B cell (primary cell): Measurements from ENCODE around the gene CTSO. TPM values are rescaled to one million over a fixed set of nuclear protein-coding genes. Genes with fewer than 3 reads are reported as not detected.

Source experiments
- ATAC-seq: fragments of 200-7000 bp; cut with Tn5 transposase; one replicate; pipeline ENCODE4 v1.10.0; 2021; ENCODE audit warnings: low read depth, mild to moderate bottlenecking, moderate number of reproducible peaks, moderate library complexity
- CTCF ChIA-PET: fragments of 350-600 bp; sonication (Branson Sonifier 250); formaldehyde crosslinking; loops from one replicate; lab custom pipeline; 2021; ENCODE audit warnings: antibody characterized with exemption, inconsistent platforms; lab: Charles Lee
- POLR2A ChIA-PET: fragments of 350-600 bp; sonication (Branson Sonifier 250); formaldehyde crosslinking; loops from one replicate; lab custom pipeline; 2021; ENCODE audit warnings: antibody characterized with exemption; lab: Charles Lee
- DNase-seq: peaks from one replicate; pipeline ENCODE4 v3.0.0; 2013
- H2AFZ ChIP-seq: 2 replicates; pipeline ENCODE4 v1.6.1; 2012; ENCODE audit warnings: mild to moderate bottlenecking, low read depth, low read length; ENCODE audit not compliant: insufficient read depth, poor library complexity, severe bottlenecking
- H3K27ac ChIP-seq, 2 donors: 1 replicate in 1 of 2; 2 replicates in 1 of 2; pipeline ENCODE4 v1.5.1; 2012 to 2013; ENCODE audit warnings: low read length in 2 of 2, mild to moderate bottlenecking in 2 of 2, moderate library complexity in 1 of 2
- H3K27me3 ChIP-seq, 4 experiments: fragments of 200-600 bp in 1 of 4; sonication (generic) in 1 of 4; replicated peaks in 1 of 4; 1 replicate in 2 of 4; 2 replicates in 2 of 4; pipeline versions ENCODE4 v1.6.1 to v1.7.0; 2013 to 2016; ENCODE audit warnings: low read length in 3 of 4, mild to moderate bottlenecking in 2 of 4, mixed read lengths in 1 of 4, moderate library complexity in 1 of 4; ENCODE audit not compliant: insufficient read depth in 4 of 4, control insufficient read depth in 3 of 4; ENCODE audit errors: control extremely low read depth in 1 of 4
- H3K36me3 ChIP-seq, 2 experiments: replicated peaks in 1 of 2; 1 replicate in 1 of 2; 2 replicates in 1 of 2; pipeline versions ENCODE4 v1.6.1 to v1.7.1; 2013; ENCODE audit warnings: low read length in 1 of 2; ENCODE audit not compliant: insufficient read depth in 2 of 2, control insufficient read depth in 1 of 2; ENCODE audit errors: control extremely low read depth in 1 of 2, extremely low read depth in 1 of 2
- H3K4me1 ChIP-seq, 2 donors: fragments of 200-600 bp in 1 of 2; sonication (generic) in 1 of 2; 1 replicate in 1 of 2; 2 replicates in 1 of 2; pipeline versions ENCODE4 v1.5.1 to v1.6.1; 2013 to 2017; ENCODE audit warnings: low read length in 2 of 2; ENCODE audit not compliant: control insufficient read depth in 2 of 2, insufficient read depth in 2 of 2
- H3K4me2 ChIP-seq: replicated peaks from 2 replicates; pipeline ENCODE3; 2012; ENCODE audit warnings: mild to moderate bottlenecking, low read depth, low read length; ENCODE audit not compliant: poor library complexity, severe bottlenecking
- H3K4me3 ChIP-seq, 5 experiments: fragments of 200-600 bp in 1 of 5; sonication (generic) in 1 of 5; 1 replicate in 3 of 5; 2 replicates in 2 of 5; pipeline versions ENCODE4 v1.5.1 to v1.7.0; 2011 to 2016; ENCODE audit warnings: low read length in 4 of 5, mild to moderate bottlenecking in 4 of 5, low read depth in 2 of 5, control low read depth in 1 of 5, moderate library complexity in 1 of 5; ENCODE audit not compliant: insufficient read depth in 1 of 5; ENCODE audit errors: control extremely low read depth in 1 of 5, extremely low read depth in 1 of 5
- H3K79me2 ChIP-seq: fragments of 200-600 bp; sonication (generic); one replicate; pipeline ENCODE4 v1.6.0; 2016; ENCODE audit warnings: low read length; ENCODE audit not compliant: control insufficient read depth, insufficient read depth
- H3K9ac ChIP-seq: fragments of 200-600 bp; sonication (generic); 2 replicates; pipeline ENCODE4 v1.6.1; 2017; ENCODE audit warnings: mild to moderate bottlenecking, low read length, moderate library complexity
- H3K9me3 ChIP-seq, 3 donors: one replicate each; pipeline versions ENCODE4 v1.6.1 to v1.7.1; 2013; ENCODE audit warnings: low read length in 2 of 3; ENCODE audit not compliant: control insufficient read depth in 2 of 3, insufficient read depth in 1 of 3; ENCODE audit errors: control extremely low read depth in 1 of 3
- H4K20me1 ChIP-seq: 2 replicates; pipeline ENCODE4 v1.6.0; 2012; ENCODE audit warnings: mild to moderate bottlenecking, low read length; ENCODE audit not compliant: insufficient read depth, control insufficient read depth, poor library complexity, severe bottlenecking
- H3K27ac Mint-ChIP-seq: one replicate; pipeline ENCODE4 v1.8.0; 2021; ENCODE audit warnings: mixed read lengths
- H3K27me3 Mint-ChIP-seq: one replicate; pipeline ENCODE4 v1.8.0; 2021; ENCODE audit warnings: mixed read lengths
- H3K4me1 Mint-ChIP-seq: one replicate; pipeline ENCODE4 v1.8.0; 2021; ENCODE audit warnings: mixed read lengths
- H3K4me3 Mint-ChIP-seq: one replicate; pipeline ENCODE4 v1.8.0; 2021; ENCODE audit warnings: mixed read lengths
- H3K9me3 Mint-ChIP-seq: one replicate; pipeline ENCODE4 v1.8.0; 2022; ENCODE audit warnings: mixed read lengths; ENCODE audit not compliant: insufficient read depth
- EZH2 ChIP-seq: IDR thresholded peaks from 2 replicates; pipeline ENCODE4 v1.6.1; 2012; ENCODE audit warnings: borderline replicate concordance, low read depth, mild to moderate bottlenecking, moderate library complexity, low read length; ENCODE audit not compliant: insufficient read depth, poor library complexity, severe bottlenecking
- WGBS: methylation state at CpG from one replicate; pipeline ENCODE4 v1.1.5; 2013; ENCODE audit warnings: missing lambda C conversion rate; ENCODE audit not compliant: insufficient coverage; 5-methylcytosine and 5-hydroxymethylcytosine counted together
- intact Hi-C: fragments of 100-400 bp; cut with micrococcal nuclease; formaldehyde crosslinking; loops from one replicate; pipeline ENCODE4 v1.10.0; 2022
- polyA plus RNA-seq: library from polyadenylated mRNA; depleted of rRNA; stranded (reverse); fragments of >200 nt; gene quantifications from 2 replicates; pipeline ENCODE4 v1.2.3, GENCODE V29; 2012
- total RNA-seq, 2 donors: library from RNA; stranded (reverse); fragments of 120-200 nt in 1 of 2; gene quantifications; 1 replicate in 1 of 2; 2 replicates in 1 of 2; pipeline versions ENCODE4 v1.2.3 to v1.2.4, GENCODE V29; 2013 to 2022
- TF ChIP-seq, protein P1 (sequence below): fragments of 200-600 bp; IDR thresholded peaks from one replicate; pipeline ENCODE4 v1.8.0; 2022; ENCODE audit warnings: antibody characterized with exemption, mild to moderate bottlenecking

Gene CTSO
- total and polyA plus RNA-seq, 2 donors (not counting 1 experiment from before 2014, with no cell fraction given): 8.5 to 15.5 TPM

DNA sequence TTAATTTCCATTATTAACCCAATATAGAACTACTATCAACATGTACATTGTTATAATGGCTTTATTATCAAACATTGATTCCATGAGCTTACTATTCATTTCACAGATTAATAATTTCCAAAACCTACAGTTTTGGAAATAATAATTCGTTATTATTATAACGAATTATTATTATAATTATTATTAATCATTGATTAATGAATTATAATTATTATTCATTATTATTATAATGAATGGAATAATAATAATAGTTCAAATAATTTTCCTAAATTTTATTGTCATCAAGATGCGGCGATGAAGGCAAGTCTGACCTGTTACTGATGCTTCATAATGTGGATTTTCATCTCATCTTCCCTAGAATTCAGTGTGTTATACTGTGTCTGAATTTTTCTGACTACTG, 22.0 kb downstream of the CTSO start:
- no peaks in the 10 kb centered on the region for H3K27me3 Mint-ChIP-seq
- no peaks in the 10 kb centered on the region for H3K9me3 Mint-ChIP-seq
- Histone ChIP-seq H3K4me1 (no peaks in the 10 kb centered on the region), H3K36me3 (peaks cover 3 to 19% of the 10 kb centered on the region in 2 experiments), H4K20me1 (no peaks in the 10 kb centered on the region), H3K27me3 (no peaks in the 10 kb centered on the region), H3K79me2 (no peaks in the 10 kb centered on the region), H2AFZ (no peak overlapping the region), H3K4me2 (no peak overlapping the region), H3K9me3 (peaks cover 2 to 7% (median 4%) of the 10 kb centered on the region in 3 donors), H3K9ac (no peak overlapping the region), H3K27ac (no peak overlapping the region), H3K4me3 (no peak overlapping the region)
- intact Hi-C loops: no loop called here
- POLR2A ChIA-PET: no interaction called here
- no CpG with 5 or more reads among the region's 4 CpGs for WGBS
- H3K4me1 Mint-ChIP-seq: peaks cover 8% of the 10 kb centered on the region
- no peak for DNase-seq
- H3K4me3 Mint-ChIP-seq: no peak overlapping the region
- no peak overlapping the region for H3K27ac Mint-ChIP-seq
- ATAC-seq: no peak
- TF ChIP-seq, protein P1, sequence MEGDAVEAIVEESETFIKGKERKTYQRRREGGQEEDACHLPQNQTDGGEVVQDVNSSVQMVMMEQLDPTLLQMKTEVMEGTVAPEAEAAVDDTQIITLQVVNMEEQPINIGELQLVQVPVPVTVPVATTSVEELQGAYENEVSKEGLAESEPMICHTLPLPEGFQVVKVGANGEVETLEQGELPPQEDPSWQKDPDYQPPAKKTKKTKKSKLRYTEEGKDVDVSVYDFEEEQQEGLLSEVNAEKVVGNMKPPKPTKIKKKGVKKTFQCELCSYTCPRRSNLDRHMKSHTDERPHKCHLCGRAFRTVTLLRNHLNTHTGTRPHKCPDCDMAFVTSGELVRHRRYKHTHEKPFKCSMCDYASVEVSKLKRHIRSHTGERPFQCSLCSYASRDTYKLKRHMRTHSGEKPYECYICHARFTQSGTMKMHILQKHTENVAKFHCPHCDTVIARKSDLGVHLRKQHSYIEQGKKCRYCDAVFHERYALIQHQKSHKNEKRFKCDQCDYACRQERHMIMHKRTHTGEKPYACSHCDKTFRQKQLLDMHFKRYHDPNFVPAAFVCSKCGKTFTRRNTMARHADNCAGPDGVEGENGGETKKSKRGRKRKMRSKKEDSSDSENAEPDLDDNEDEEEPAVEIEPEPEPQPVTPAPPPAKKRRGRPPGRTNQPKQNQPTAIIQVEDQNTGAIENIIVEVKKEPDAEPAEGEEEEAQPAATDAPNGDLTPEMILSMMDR: no peak
- no peak for TF ChIP-seq EZH2
- CTCF ChIA-PET: no interaction called here

DNA sequence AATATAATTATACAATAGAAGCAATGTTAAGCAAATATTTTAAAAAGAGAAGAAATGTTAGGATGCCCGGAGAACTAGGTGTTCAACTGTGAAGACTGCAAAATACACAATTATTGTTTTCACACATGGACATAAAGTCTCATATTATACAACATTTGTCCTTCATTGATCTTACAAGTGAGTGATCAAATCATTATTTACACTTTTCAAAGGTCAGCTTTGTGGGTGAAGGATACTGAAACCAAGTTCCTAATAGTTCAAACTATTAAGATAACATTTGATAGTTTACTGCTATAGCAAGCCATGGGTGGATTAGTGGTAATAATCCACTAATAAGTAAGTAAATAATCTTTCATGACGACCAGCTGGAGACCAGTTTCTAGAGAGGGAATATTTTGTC, 23.3 kb downstream of the CTSO start:
- no peak overlapping the region for H3K4me3 ChIP-seq
- H3K9me3 ChIP-seq: peaks cover 2 to 7% (median 4%) of the 10 kb centered on the region in 3 donors
- no peak for ATAC-seq
- H3K27ac ChIP-seq: no peak overlapping the region
- ChIA-PET CTCF (no interaction called here), POLR2A (no interaction called here)
- no peaks in the 10 kb centered on the region for H3K79me2 ChIP-seq
- WGBS: no CpG with 5 or more reads among the region's 2 CpGs
- DNase-seq: no peak
- peaks cover 1 to 24% of the 10 kb centered on the region in 2 experiments for H3K36me3 ChIP-seq
- H3K27me3 ChIP-seq: no peaks in the 10 kb centered on the region
- no peak overlapping the region for H2AFZ ChIP-seq
- Mint-ChIP-seq H3K27me3 (no peaks in the 10 kb centered on the region), H3K4me1 (peaks cover 8% of the 10 kb centered on the region), H3K9me3 (no peaks in the 10 kb centered on the region), H3K4me3 (no peak overlapping the region), H3K27ac (no peak overlapping the region)
- intact Hi-C loops: no loop called here
- no peak overlapping the region for H3K4me2 ChIP-seq
- H3K9ac ChIP-seq: no peak overlapping the region
- no peaks in the 10 kb centered on the region for H3K4me1 ChIP-seq
- no peak for TF ChIP-seq EZH2
- TF ChIP-seq, protein P1: no peak
- H4K20me1 ChIP-seq: no peaks in the 10 kb centered on the region
